Measurements from ENCODE around the gene NCKAP5. TPM values are rescaled to one million over a fixed set of nuclear protein-coding genes. Genes with fewer than 3 reads are reported as not detected.

Gene NCKAP5
- total and polyA plus RNA-seq, 4 donors, result 0.57 to 2.8 (median 2.4) TPM

DNA sequence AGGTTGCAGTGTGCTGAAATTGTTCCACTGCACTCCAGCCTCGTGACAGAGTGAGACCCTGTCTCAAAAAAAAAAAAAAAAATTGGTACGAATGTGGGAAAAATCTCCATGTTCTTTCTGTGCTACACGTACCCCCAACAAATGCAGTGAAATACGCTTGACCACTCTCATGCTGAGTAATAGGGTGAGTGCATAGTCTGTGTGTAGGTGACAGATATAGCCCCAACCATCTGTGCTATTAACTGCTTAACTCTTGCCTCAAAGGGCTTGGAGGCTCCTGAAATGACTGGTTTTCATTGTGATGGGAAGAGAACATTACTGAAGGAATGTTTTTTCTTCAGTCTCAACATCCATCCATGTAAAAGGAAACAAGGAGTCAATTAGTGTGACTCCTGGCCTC lies 913.9 kb downstream of the NCKAP5 start (continued):
- no peak for TF ChIP-seq NR2F2 (IDR thresholded peaks at IDR 0.05)

DNA sequence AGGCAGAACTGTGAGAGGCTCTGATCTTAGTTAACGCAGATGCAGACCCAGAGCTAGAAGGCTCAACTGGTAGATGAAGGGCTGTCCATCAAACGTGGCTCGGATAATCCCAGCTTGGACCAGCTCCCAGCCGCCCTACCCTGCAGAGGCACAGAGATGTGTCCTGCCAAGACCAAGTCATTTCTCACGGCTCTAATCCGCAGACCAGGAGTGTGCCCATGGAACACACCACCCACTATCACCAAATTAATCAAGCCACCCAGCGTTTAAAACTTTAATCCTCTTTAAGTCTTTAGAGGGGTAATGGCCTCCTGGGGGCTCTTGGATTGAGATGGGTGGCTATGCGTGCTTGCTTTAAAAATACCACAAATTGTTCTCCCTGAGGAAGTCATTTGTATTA lies 915.8 kb downstream of the NCKAP5 start:
- Histone ChIP-seq H3K4me1 (ENCODE audit: control insufficient read depth in 4 of 4, insufficient read depth in 4 of 4, low read length in 3 of 4) (peaks cover 0 to 6% (median 3%) of the 10 kb centered on the region in 4 donors), H3K27me3 (ENCODE audit: control insufficient read depth in 4 of 4, insufficient read depth in 4 of 4, low read length in 3 of 4) (no peaks in the 10 kb centered on the region), H3K36me3 (ENCODE audit: control insufficient read depth in 4 of 4, insufficient read depth in 3 of 4, low read depth in 1 of 4, low read length in 3 of 4) (no peaks in the 10 kb centered on the region), H3K9ac (ENCODE audit: low read depth in 1 of 2, low read length in 2 of 2) (no peak overlapping the region), H3K9me3 (ENCODE audit: control insufficient read depth in 4 of 4, low read length in 3 of 4) (no peaks in the 10 kb centered on the region), H3K4me3 (ENCODE audit: low read depth in 1 of 3, low read length in 3 of 3) (no peak overlapping the region), H3K27ac (ENCODE audit: low read depth in 1 of 2, low read length in 2 of 2) (no peak overlapping the region)
- DNase-seq (ENCODE audit: low spot score), result no peak
- TF ChIP-seq, protein P1, sequence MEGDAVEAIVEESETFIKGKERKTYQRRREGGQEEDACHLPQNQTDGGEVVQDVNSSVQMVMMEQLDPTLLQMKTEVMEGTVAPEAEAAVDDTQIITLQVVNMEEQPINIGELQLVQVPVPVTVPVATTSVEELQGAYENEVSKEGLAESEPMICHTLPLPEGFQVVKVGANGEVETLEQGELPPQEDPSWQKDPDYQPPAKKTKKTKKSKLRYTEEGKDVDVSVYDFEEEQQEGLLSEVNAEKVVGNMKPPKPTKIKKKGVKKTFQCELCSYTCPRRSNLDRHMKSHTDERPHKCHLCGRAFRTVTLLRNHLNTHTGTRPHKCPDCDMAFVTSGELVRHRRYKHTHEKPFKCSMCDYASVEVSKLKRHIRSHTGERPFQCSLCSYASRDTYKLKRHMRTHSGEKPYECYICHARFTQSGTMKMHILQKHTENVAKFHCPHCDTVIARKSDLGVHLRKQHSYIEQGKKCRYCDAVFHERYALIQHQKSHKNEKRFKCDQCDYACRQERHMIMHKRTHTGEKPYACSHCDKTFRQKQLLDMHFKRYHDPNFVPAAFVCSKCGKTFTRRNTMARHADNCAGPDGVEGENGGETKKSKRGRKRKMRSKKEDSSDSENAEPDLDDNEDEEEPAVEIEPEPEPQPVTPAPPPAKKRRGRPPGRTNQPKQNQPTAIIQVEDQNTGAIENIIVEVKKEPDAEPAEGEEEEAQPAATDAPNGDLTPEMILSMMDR (IDR thresholded peaks at IDR 0.05; ENCODE audit: low read depth, low read length, missing input control), result no peak
- TF ChIP-seq FOXA2 (IDR thresholded peaks at IDR 0.05), result no peak
- no peak for TF ChIP-seq YY1 (IDR thresholded peaks at IDR 0.05)
- no peak for TF ChIP-seq RXRA (IDR thresholded peaks at IDR 0.05)
- TF ChIP-seq FOXA1 (IDR thresholded peaks at IDR 0.05), result no peak
- no peak for TF ChIP-seq HNF4A (conservative IDR thresholded peaks at IDR 0.05)
- 88% methylated on average over 8 of the region's 8 CpGs for WGBS

DNA sequence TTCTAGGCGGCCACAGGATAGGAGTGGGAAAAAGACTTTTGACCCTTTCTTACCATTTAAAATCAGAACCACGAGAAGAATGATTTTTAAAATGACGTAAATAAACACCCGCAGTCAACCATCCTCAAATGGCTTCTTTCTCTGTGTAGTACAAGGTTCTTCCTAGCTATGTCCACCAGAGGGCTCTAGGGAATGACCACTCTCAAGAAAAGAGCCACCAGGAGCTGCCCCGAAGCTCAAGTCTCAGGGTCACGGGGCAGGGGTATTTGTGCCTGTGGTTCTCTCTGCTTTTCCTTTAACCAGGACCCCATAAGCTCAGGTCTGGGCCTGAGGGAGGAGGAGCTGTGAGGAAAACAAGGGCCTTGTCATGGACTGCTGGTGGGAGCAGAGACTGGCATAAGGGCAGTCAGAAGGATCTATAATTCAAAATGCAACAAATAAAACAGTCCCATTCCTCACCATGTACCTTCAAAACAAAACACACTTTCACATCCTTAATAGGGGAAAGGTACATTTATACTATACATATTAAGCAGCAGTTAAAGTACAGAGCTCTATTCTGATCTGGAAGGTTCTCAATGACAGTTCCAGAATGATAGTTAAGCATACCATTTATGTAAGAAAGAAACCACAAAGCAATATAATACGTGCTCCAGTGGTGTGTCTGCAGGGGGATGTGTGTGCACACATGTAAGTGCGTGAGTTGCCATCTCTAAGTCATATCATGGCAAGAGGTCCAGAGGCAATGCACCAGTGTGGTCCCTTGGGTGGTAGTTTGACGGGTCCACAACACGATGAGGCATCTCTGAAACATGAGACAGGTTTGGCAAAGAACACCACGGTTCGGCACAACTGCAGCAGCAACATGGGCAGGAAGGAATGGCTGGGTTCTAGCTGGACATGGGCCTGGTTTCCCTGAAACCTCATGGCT lies 916.9 kb downstream of the NCKAP5 start:
- H3K4me1 ChIP-seq (ENCODE audit: control insufficient read depth in 4 of 4, insufficient read depth in 4 of 4, low read length in 3 of 4), result peaks cover 0 to 6% (median 3%) of the 10 kb centered on the region in 4 donors
- H3K4me3 ChIP-seq (ENCODE audit: low read depth in 1 of 3, low read length in 3 of 3), result no peak overlapping the region
- H3K9me3 ChIP-seq (ENCODE audit: control insufficient read depth in 4 of 4, low read length in 3 of 4), result no peaks in the 10 kb centered on the region
- no peaks in the 10 kb centered on the region for H3K27me3 ChIP-seq (ENCODE audit: control insufficient read depth in 4 of 4, insufficient read depth in 4 of 4, low read length in 3 of 4)
- no peak for DNase-seq (ENCODE audit: low spot score)
- H3K27ac ChIP-seq (ENCODE audit: low read depth in 1 of 2, low read length in 2 of 2), result no peak overlapping the region
- H3K36me3 ChIP-seq (ENCODE audit: control insufficient read depth in 4 of 4, insufficient read depth in 3 of 4, low read depth in 1 of 4, low read length in 3 of 4), result no peaks in the 10 kb centered on the region
- no peak overlapping the region for H3K9ac ChIP-seq (ENCODE audit: low read depth in 1 of 2, low read length in 2 of 2)
- TF ChIP-seq RAD21 (IDR thresholded peaks at IDR 0.05) (peak in 1 of 2 donors; percentile 78), FOXA1 (IDR thresholded peaks at IDR 0.05) (no peak), HNF4A (conservative IDR thresholded peaks at IDR 0.05) (peak in 1 of 2 donors; percentile 10), JUND (IDR thresholded peaks at IDR 0.05) (no peak), SP1 (IDR thresholded peaks at IDR 0.05) (no peak), FOXA2 (IDR thresholded peaks at IDR 0.05) (no peak), RXRA (IDR thresholded peaks at IDR 0.05) (no peak), TAF1 (conservative IDR thresholded peaks at IDR 0.05) (no peak), GABPA (IDR thresholded peaks at IDR 0.05 in 1 of 2, conservative IDR thresholded peaks at IDR 0.05 in 1 of 2) (no peak), NR2F2 (IDR thresholded peaks at IDR 0.05) (no peak), YY1 (IDR thresholded peaks at IDR 0.05) (no peak), EGR1 (IDR thresholded peaks at IDR 0.05; ENCODE audit: low read depth in 2 of 2) (no peak), HNF4G (IDR thresholded peaks at IDR 0.05) (no peak)
- TF ChIP-seq, protein P2, sequence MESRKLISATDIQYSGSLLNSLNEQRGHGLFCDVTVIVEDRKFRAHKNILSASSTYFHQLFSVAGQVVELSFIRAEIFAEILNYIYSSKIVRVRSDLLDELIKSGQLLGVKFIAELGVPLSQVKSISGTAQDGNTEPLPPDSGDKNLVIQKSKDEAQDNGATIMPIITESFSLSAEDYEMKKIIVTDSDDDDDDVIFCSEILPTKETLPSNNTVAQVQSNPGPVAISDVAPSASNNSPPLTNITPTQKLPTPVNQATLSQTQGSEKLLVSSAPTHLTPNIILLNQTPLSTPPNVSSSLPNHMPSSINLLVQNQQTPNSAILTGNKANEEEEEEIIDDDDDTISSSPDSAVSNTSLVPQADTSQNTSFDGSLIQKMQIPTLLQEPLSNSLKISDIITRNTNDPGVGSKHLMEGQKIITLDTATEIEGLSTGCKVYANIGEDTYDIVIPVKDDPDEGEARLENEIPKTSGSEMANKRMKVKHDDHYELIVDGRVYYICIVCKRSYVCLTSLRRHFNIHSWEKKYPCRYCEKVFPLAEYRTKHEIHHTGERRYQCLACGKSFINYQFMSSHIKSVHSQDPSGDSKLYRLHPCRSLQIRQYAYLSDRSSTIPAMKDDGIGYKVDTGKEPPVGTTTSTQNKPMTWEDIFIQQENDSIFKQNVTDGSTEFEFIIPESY (IDR thresholded peaks at IDR 0.05), result no peak
- TF ChIP-seq, protein P3, sequence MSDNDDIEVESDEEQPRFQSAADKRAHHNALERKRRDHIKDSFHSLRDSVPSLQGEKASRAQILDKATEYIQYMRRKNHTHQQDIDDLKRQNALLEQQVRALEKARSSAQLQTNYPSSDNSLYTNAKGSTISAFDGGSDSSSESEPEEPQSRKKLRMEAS (IDR thresholded peaks at IDR 0.05), result no peak
- TF ChIP-seq, protein P4, sequence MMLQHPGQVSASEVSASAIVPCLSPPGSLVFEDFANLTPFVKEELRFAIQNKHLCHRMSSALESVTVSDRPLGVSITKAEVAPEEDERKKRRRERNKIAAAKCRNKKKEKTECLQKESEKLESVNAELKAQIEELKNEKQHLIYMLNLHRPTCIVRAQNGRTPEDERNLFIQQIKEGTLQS (IDR thresholded peaks at IDR 0.05), result no peak
- TF ChIP-seq, protein P1 (IDR thresholded peaks at IDR 0.05; ENCODE audit: low read depth, low read length, missing input control), result peak; percentile 23
- TF ChIP-seq, protein P5, sequence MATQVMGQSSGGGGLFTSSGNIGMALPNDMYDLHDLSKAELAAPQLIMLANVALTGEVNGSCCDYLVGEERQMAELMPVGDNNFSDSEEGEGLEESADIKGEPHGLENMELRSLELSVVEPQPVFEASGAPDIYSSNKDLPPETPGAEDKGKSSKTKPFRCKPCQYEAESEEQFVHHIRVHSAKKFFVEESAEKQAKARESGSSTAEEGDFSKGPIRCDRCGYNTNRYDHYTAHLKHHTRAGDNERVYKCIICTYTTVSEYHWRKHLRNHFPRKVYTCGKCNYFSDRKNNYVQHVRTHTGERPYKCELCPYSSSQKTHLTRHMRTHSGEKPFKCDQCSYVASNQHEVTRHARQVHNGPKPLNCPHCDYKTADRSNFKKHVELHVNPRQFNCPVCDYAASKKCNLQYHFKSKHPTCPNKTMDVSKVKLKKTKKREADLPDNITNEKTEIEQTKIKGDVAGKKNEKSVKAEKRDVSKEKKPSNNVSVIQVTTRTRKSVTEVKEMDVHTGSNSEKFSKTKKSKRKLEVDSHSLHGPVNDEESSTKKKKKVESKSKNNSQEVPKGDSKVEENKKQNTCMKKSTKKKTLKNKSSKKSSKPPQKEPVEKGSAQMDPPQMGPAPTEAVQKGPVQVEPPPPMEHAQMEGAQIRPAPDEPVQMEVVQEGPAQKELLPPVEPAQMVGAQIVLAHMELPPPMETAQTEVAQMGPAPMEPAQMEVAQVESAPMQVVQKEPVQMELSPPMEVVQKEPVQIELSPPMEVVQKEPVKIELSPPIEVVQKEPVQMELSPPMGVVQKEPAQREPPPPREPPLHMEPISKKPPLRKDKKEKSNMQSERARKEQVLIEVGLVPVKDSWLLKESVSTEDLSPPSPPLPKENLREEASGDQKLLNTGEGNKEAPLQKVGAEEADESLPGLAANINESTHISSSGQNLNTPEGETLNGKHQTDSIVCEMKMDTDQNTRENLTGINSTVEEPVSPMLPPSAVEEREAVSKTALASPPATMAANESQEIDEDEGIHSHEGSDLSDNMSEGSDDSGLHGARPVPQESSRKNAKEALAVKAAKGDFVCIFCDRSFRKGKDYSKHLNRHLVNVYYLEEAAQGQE (IDR thresholded peaks at IDR 0.05), result no peak
- WGBS, result 94% methylated on average over 12 of the region's 12 CpGs
